HG02798 (cell line): ENCODE results near the gene TBXAS1.

Source experiments
- ATAC-seq: cut with Tn5 transposase; IDR thresholded peaks from one replicate; pipeline ENCODE4 v1.9.1; 2021; ENCODE audit warnings: mild to moderate bottlenecking; ENCODE audit not compliant: unreplicated experiment, poor library complexity

TBXAS1 gene

DNA sequence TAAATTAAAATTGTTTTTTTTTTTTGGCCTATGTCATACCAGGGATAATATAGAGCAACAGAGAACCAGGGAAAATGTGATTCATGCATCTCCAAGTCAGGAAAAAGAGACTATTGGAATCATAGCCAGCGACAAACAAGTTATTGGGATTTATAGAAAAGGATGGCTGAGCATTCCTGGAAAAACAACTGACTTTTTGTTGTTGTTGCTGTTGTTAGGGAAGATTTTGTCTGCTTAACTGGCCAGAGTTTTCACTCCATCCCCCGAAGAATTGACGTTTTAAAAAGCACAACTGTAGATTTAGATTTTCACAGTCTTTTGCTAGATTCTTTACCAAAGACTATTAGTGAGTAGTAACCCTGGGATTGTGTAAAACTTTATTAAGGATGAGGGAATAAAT, 112.4 kb downstream of the TBXAS1 start:
- ATAC-seq: no peak

- no peak for ATAC-seq
These were observed 112.8 kb downstream of the TBXAS1 start for GRCh38 chr7:139941866-139942265.

GRCh38 chr7:139942636-139943035, 113.6 kb downstream of the TBXAS1 start:
- no peak for ATAC-seq

DNA sequence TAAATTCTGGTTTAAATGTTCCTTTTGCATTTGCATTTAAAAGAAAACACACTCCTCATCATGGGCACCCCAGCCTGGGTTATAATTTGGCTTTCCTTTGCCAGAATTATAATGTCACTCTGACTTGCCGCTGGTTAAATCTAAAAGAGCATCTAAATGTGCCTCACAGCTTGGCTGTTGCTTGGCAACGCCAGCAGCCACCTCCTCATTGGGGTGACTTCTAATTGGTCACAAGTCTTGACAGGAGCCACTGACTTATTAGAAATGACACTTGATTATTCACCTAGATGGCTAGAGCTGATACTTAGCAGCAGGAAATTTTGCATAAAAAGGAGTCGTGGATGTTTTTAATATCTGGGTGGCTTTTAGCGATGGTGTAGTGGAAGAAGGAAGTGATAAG, 114.3 kb downstream of the TBXAS1 start:
- ATAC-seq: no peak

- ATAC-seq: no peak
These were observed 115.2 kb downstream of the TBXAS1 start for GRCh38 chr7:139944248-139944647.

DNA sequence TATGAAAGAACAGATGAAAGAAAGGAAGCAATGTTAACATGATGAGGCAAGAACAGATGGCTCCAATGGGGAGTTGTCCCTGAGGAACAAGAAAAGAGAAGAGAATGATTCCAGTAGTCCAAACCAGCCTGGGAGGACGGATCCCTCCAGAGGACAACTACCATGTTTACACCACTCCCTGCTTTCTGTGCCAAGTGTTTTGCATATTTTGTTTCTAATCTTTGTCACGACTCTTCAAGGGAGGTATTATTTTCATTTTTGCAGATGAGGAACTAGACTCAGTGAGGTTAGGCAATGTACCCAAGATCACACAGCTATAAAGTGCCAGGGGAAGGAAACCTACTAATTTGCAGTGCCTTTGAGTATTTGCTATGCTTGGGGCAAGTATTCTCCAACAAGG, 117.5 kb downstream of the TBXAS1 start:
- no peak for ATAC-seq

DNA sequence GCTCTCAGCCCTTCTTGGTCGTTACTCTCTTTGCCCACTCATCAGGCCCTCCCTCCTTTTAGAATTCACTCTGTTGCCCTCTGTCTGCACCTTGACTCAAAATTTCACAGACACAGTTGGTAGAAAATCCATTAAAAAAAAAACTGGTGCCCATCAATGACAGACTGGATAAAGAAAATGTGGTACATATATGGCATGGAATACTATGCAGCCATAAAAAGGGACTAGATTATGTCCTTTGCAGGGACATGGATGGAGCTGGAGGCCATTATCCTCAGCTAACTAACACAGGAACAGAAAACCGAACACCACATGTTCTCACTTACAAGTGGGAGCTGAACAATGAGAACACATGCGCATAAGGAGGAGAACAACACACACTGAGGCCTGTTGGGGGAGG, 118.0 kb downstream of the TBXAS1 start:
- no peak for ATAC-seq

DNA sequence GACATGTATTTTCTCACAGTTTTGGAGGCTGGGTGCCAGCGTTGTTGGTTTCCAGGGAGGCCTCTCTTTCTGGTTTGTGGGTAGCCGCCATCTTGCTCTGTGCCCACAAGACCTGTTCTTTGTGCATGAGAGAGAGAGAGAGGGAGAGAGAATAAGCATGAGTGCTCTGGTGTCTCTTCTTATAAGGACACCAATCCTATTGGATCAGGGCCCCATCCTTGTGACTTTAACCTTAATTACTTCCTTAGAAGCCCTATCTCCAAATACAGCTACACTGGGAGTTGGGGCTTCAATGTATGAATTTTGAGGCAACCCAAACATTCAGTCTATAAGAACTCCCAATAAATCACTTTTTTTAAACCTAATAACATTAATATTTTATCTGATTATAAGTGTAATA, 119.1 kb downstream of the TBXAS1 start:
- ATAC-seq: no peak

DNA sequence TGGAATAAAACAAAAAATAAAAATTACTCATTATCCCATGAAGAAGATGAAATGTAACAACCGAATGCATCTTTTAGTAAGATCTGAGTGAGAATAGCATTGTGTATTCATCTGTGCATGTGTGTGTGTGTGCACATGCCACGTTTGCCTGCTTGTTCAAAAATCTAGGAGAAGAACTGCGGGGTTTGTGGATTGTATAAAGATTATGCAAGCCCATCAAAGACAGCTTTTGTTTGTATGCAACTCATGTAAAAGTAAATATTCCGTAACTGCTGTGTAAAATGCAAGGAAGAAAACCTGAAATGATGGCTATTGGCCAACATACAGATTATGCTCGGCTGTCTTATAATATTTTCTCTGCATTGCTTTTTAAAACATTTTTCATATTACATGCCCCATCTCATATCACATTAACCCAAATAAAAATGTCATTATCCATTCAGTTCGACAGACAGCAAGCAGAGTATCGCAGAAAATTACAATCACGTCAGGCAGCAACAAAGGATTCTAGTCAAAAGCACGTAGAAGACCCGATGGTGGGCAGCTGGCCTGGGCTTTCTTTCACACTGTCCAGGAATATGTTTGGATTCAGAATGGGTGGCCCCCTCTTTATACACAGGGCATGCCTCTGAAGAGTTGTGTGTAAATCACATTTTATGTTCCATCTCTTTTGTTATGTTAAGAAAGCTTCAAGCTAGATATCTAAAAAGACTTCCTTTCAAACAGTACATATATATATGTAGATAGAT, 119.7 kb downstream of the TBXAS1 start:
- ATAC-seq: no peak

GRCh38 chr7:139949629-139950028, 120.6 kb downstream of the TBXAS1 start:
- no peak for ATAC-seq

- ATAC-seq: no peak
These were observed 121.9 kb downstream of the TBXAS1 start for GRCh38 chr7:139950881-139951525.

DNA sequence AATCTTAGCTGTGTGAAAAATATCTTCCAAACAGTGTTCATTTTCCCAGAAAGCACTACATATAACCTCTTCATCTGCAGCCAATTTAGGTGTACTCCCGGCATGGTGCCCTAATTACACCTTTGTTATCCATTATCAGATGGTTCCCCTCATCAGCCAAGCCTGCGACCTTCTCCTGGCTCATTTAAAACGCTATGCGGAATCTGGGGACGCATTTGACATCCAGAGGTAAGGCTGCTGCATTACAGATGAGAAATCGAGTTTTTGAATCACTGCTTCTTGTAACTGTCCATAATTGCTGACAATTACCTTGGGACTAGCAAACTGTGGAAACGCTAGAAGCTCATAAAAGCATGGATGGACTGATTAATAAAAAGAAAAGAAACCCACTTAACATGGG, 124.2 kb downstream of the TBXAS1 start:
- no peak for ATAC-seq

- ATAC-seq: no peak
These were observed 126.2 kb downstream of the TBXAS1 start for GRCh38 chr7:139955109-139955820.

DNA sequence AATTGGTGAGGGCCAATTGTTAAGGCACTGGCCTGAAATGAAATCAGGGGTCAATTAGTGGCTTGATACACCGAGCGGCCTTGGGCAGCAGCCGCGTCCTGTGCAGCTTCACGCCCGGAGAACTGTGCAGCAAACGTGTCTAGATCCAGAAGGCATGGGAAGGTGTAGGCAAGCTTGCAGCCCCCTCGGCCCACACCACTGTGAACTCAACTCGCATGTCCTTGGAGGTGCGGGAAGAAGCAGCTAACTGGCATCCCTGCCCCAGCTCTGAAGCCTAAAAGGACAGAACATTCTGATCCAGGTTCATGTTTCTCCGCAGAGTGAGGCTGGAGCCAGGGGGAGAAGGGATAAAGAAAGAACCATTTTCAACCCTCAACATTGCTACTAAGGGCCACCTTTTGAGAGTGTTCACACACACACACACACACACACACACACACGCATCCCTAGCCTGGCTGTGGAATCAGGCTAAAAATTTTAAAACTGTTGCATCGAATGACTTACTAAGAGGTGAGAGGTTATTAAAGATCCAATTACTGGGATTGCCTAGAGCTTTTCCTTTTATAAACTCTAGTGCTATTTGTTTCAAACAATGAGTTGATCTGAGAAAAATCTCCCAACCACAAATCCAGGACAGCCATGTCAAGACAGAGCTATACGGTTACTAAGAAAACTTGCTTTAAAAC, 129.7 kb downstream of the TBXAS1 start:
- no peak for ATAC-seq

- no peak for ATAC-seq
These were observed 130.2 kb downstream of the TBXAS1 start for GRCh38 chr7:139959285-139959628.

- no peak for ATAC-seq
These were observed 130.7 kb downstream of the TBXAS1 start for GRCh38 chr7:139959718-139960117.

- no peak for ATAC-seq
These were observed 131.1 kb downstream of the TBXAS1 start for GRCh38 chr7:139960157-139960556.

- no peak for ATAC-seq
These were observed 137.0 kb downstream of the TBXAS1 start for GRCh38 chr7:139965942-139966628.

- no peak for ATAC-seq
These were observed 137.9 kb downstream of the TBXAS1 start for GRCh38 chr7:139966949-139967348.

- ATAC-seq: no peak
These were observed 139.9 kb downstream of the TBXAS1 start for GRCh38 chr7:139968931-139969330.
